ENCODE data around the gene CATSPER1. TPM values are rescaled to one million over a fixed set of nuclear protein-coding genes. Genes with fewer than 3 reads are reported as not detected.

CATSPER1 gene
- total and polyA plus RNA-seq, 12 donors = 0.17 to 1.1 TPM; not detected in 10

DNA sequence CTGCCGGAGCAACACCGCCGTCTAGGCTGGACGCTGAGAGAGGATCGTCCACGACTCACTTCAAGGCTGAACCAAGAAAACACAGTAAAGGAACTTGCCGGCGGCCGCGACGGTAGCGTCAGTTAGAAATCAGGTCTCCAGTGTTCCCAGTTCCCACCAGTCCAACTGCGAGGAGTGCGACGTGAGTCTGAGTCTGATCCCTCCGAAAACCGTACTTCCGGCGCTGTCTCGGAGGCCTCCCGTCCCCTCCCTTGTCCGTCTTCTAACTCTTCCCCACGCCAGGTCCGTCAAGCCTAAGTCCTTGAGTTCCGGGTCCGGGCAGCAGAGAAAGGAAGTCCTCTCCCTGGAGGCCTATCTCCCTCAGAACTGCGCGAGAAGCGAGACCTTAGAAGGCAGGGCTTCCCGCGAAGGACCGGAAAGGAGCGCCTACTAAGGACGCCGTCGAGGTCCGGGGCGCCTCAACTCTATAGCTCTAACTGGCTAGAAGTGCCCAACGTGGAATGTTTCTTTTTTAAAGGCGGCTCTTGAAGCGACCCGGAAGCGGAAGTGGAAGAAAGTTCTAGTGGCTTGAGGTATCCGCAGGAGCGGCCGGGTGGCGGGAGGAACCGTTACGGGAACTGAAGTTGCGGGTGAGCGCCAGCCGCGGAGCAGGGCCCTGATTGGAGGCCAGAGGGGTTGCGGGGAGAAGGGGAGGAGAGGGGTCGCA, 24.2 kb downstream of the CATSPER1 start, which contains the start of the genes BANF1 and EIF1AD:
TSS of gene BANF1 (plus strand) at position 562 of the 706 bp plus-strand sequence. CDS start 748 bp downstream, outside the sequence.
TSS of gene EIF1AD (minus strand) at position 216 of the 706 bp plus-strand sequence. CDS start 1,768 bp downstream, outside the sequence.
- Histone ChIP-seq H3K27ac (peak within 1 kb of the TSS; percentile 84 to 98 (median 95)), H3K4me1 (peaks cover 10 to 41% (median 24%) of the 10 kb centered on the region in 9 donors), H3K9me3 (no peaks in the 10 kb centered on the region), H3K27me3 (no peaks in the 10 kb centered on the region), H3K36me3 (peaks cover 0 to 69% (median 39%) of the 10 kb centered on the region in 9 donors), H3K4me3 (peak within 1 kb of the TSS; percentile 73 to 99 (median 92))
- TF ChIP-seq, protein P1, sequence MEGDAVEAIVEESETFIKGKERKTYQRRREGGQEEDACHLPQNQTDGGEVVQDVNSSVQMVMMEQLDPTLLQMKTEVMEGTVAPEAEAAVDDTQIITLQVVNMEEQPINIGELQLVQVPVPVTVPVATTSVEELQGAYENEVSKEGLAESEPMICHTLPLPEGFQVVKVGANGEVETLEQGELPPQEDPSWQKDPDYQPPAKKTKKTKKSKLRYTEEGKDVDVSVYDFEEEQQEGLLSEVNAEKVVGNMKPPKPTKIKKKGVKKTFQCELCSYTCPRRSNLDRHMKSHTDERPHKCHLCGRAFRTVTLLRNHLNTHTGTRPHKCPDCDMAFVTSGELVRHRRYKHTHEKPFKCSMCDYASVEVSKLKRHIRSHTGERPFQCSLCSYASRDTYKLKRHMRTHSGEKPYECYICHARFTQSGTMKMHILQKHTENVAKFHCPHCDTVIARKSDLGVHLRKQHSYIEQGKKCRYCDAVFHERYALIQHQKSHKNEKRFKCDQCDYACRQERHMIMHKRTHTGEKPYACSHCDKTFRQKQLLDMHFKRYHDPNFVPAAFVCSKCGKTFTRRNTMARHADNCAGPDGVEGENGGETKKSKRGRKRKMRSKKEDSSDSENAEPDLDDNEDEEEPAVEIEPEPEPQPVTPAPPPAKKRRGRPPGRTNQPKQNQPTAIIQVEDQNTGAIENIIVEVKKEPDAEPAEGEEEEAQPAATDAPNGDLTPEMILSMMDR (IDR thresholded peaks at IDR 0.05) = peak in 1 of 9 donors; percentile 13
- intact Hi-C loops (cut with DNase I) = loop anchor here in 3 of 10 donors (2.0 to 5.0 kb wide), 2 partner anchors 40 to 51 kb away; partner anchors contain the start of genes SART1 (in 3 of the 3) and SF3B2 (in 1 of the 3)
- 0 to 1% methylated on average over 54 to 55 of the region's 55 CpGs for WGBS, 2 donors
- peak; percentile 89 to 96 (median 94) for ATAC-seq
- DNase-seq = peak; percentile 86 to 97

- Histone ChIP-seq H3K4me3 (no peak overlapping the region), H3K27ac (no peak overlapping the region), H3K9me3 (no peaks in the 10 kb centered on the region), H3K27me3 (no peaks in the 10 kb centered on the region), H3K36me3 (peaks cover 0 to 57% (median 33%) of the 10 kb centered on the region in 9 donors), H3K4me1 (peaks cover 6 to 25% (median 16%) of the 10 kb centered on the region in 9 donors)
- TF ChIP-seq, protein P1 (IDR thresholded peaks at IDR 0.05) = no peak
- ATAC-seq = no peak
- intact Hi-C loops (cut with DNase I) = loop anchor here in 2 of 10 donors (5.0 to 10.0 kb wide), 2 partner anchors 35 to 1112 kb away; partner anchors contain the start of gene SART1 (in 1 of the 2)
- WGBS, 2 donors = 76 to 85% methylated on average over 2 of the region's 2 CpGs
- DNase-seq = no peak
These were observed 29.0 kb downstream of the CATSPER1 start for GRCh38 chr11:65997286-65997685.

DNA sequence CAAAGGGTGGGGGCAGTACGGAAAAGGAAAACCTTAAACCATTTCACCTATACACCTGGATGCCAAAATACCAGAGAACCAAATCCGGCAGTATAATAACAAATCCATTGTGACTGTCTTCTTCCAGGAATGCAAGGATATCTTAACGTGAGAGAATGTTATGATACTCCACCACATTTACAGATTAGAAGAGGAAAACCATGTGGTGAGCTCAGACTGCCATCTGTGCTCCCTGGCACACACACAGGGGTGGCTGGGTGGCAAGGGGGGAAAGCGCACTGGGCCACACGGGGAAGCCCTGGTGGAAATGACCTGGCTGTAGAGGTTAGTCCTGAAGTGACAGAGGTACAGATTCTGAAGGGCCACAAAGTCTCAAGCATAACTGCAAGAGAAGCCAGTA, 34.2 kb downstream of the CATSPER1 start:
- DNase-seq (no peak), ATAC-seq (no peak)
- Histone ChIP-seq H3K4me3 (no peak overlapping the region), H3K27me3 (no peaks in the 10 kb centered on the region), H3K27ac (no peak overlapping the region), H3K4me1 (peaks cover 0 to 7% (median 0%) of the 10 kb centered on the region in 9 donors), H3K9me3 (no peaks in the 10 kb centered on the region), H3K36me3 (peaks cover 0 to 22% (median 4%) of the 10 kb centered on the region in 9 donors)
- 73 to 78% methylated on average over 5 of the region's 5 CpGs for WGBS, 2 donors
- TF ChIP-seq, protein P1 (IDR thresholded peaks at IDR 0.05) = no peak
- intact Hi-C loops (cut with DNase I) = loop anchor here in 1 of 10 donors (10.0 kb wide), 1 partner anchor 1107 kb away; no protein-coding TSS in a partner anchor

DNA sequence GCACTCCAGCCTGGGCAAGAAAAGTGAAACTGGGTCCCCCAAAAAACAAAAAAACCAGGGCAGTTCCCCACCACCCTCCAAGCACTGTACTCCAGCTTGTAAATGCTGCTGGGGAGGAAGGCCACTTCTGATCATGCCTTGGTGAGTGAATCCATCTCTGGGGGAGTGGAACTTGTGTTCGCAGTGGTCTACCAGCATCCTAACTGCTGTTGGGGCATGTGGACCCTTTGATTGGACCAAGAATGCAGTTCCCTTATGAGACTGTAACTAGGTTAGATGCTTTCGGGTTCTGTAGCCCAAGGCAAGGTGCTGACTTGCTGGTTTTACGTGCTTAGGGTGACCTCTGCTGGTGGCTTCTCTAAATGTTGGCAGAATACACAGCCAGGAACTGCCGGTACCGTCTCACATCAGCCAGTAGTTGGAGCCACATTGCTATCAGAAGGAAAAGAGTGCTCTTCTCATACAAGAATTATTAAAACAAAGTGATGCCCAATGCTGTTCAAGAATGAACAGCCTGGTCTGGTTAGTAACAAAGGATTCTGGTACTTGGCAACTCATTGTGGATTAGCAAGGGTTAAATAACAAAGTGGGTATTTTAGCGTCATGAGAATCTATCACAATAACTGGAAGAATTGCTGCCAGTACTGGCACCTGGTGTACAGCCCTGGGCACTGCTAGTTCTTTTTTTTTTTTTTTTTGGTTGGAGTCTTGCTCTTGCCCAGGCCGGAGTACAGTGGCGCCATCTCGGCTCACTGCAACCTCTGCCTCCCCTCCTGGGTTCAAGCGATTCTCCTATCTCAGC, 37.3 kb downstream of the CATSPER1 start:
- peak; percentile 96 to 99 (median 98) for ATAC-seq
- WGBS, 2 donors = 21 to 22% methylated on average over 10 of the region's 10 CpGs
- TF ChIP-seq, protein P1 (IDR thresholded peaks at IDR 0.05) = peak; percentile 77 to 99 (median 91)
- peaks cover 0 to 12% (median 0%) of the 10 kb centered on the region in 9 donors for H3K36me3 ChIP-seq
- no peaks in the 10 kb centered on the region for H3K27me3 ChIP-seq
- intact Hi-C loops (cut with DNase I) = loop anchor here in 9 of 10 donors (1.0 to 10.0 kb wide), 13 partner anchors 102 to 1473 kb away; partner anchors contain the start of genes KAT5 (in 2 of the 9), AP5B1 (in 1 of the 9), FIBP (in 1 of the 9) and RNASEH2C (in 1 of the 9)
- H3K4me1 ChIP-seq = peaks cover 0 to 10% (median 0%) of the 10 kb centered on the region in 9 donors
- DNase-seq = peak; percentile 56 to 93
- no peaks in the 10 kb centered on the region for H3K9me3 ChIP-seq
- H3K27ac ChIP-seq = no peak overlapping the region
- no peak overlapping the region for H3K4me3 ChIP-seq

Measured in heart right ventricle (tissue), 16 donors.